Measurements from ENCODE around the gene KRTAP29-1.

KRTAP29-1 gene

GRCh38 chr17:41338961-41339485 is 36.4 kb upstream of the KRTAP29-1 start:
- 0 out of 2 replicates have a peak, but pooled peaks cover 3% of the 10 kb centered on the region for H3K9me3 ChIP-seq (ENCODE audit: control insufficient read depth, insufficient read depth, low read length)
- no peak for TF ChIP-seq CTCF (IDR thresholded peaks at IDR 0.05; ENCODE audit: low read depth, low read length, poor library complexity, severe bottlenecking)
- no peak for TF ChIP-seq EZH2phosphoT487 (IDR thresholded peaks at IDR 0.05; ENCODE audit: borderline replicate concordance, low read length)

GRCh38 chr17:41335747-41336146 is 33.1 kb upstream of the KRTAP29-1 start:
- Histone ChIP-seq H4K20me1 (ENCODE audit: control insufficient read depth, insufficient read depth, low read depth, low read length) (no peaks in the 10 kb centered on the region), H3K27me3 (ENCODE audit: control insufficient read depth, low read length) (no peaks in the 10 kb centered on the region), H3F3A (ENCODE audit: control insufficient read depth, insufficient read depth) (no peaks in the 10 kb centered on the region), H3K9me3 (ENCODE audit: control insufficient read depth, insufficient read depth, low read length) (no peaks in the 10 kb centered on the region), H3K9me2 (replicated peaks; ENCODE audit: control insufficient read depth, low read length) (no peaks in the 10 kb centered on the region), H3K4me3 (ENCODE audit: low read length) (no peak overlapping the region), H3K4me1 (ENCODE audit: control insufficient read depth, low read length) (peaks cover 20% of the 10 kb centered on the region), H3K27ac (ENCODE audit: low read depth, low read length) (no peak overlapping the region), H3K4me2 (ENCODE audit: low read length) (no peak overlapping the region), H3K79me2 (ENCODE audit: control insufficient read depth, low read length) (no peaks in the 10 kb centered on the region), H3K36me3 (ENCODE audit: control insufficient read depth, low read length) (no peaks in the 10 kb centered on the region)
- TF ChIP-seq CTCF (IDR thresholded peaks at IDR 0.05; ENCODE audit: low read depth, low read length, poor library complexity, severe bottlenecking): no peak
- no peak for TF ChIP-seq EZH2phosphoT487 (IDR thresholded peaks at IDR 0.05; ENCODE audit: borderline replicate concordance, low read length)

More at GRCh38 chr17:41338961-41339485, 36.4 kb upstream of the KRTAP29-1 start:
- Histone ChIP-seq H3F3A (ENCODE audit: control insufficient read depth, insufficient read depth) (no peaks in the 10 kb centered on the region), H3K27me3 (ENCODE audit: control insufficient read depth, low read length) (no peaks in the 10 kb centered on the region), H3K79me2 (ENCODE audit: control insufficient read depth, low read length) (no peaks in the 10 kb centered on the region), H3K36me3 (ENCODE audit: control insufficient read depth, low read length) (no peaks in the 10 kb centered on the region), H3K4me3 (ENCODE audit: low read length) (no peak overlapping the region), H4K20me1 (ENCODE audit: control insufficient read depth, insufficient read depth, low read depth, low read length) (no peaks in the 10 kb centered on the region), H3K27ac (ENCODE audit: low read depth, low read length) (no peak overlapping the region), H3K9me2 (replicated peaks; ENCODE audit: control insufficient read depth, low read length) (no peaks in the 10 kb centered on the region), H3K4me2 (ENCODE audit: low read length) (no peak overlapping the region), H3K4me1 (ENCODE audit: control insufficient read depth, low read length) (peaks cover 21% of the 10 kb centered on the region)

GRCh38 chr17:41334385-41335305 is 32.0 kb upstream of the KRTAP29-1 start:
- no peaks in the 10 kb centered on the region for H4K20me1 ChIP-seq (ENCODE audit: control insufficient read depth, insufficient read depth, low read depth, low read length)
- TF ChIP-seq CTCF (IDR thresholded peaks at IDR 0.05; ENCODE audit: low read depth, low read length, poor library complexity, severe bottlenecking): no peak
- TF ChIP-seq EZH2phosphoT487 (IDR thresholded peaks at IDR 0.05; ENCODE audit: borderline replicate concordance, low read length): no peak
- H3K4me2 ChIP-seq (ENCODE audit: low read length): no peak overlapping the region

More at GRCh38 chr17:41334385-41335305, 32.0 kb upstream of the KRTAP29-1 start:
- no peaks in the 10 kb centered on the region for H3K36me3 ChIP-seq (ENCODE audit: control insufficient read depth, low read length)
- H3K9me2 ChIP-seq (replicated peaks; ENCODE audit: control insufficient read depth, low read length): no peaks in the 10 kb centered on the region
- H3K27me3 ChIP-seq (ENCODE audit: control insufficient read depth, low read length): no peaks in the 10 kb centered on the region
- no peaks in the 10 kb centered on the region for H3K9me3 ChIP-seq (ENCODE audit: control insufficient read depth, insufficient read depth, low read length)
- H3K79me2 ChIP-seq (ENCODE audit: control insufficient read depth, low read length): no peaks in the 10 kb centered on the region
- peaks cover 9% of the 10 kb centered on the region for H3K4me1 ChIP-seq (ENCODE audit: control insufficient read depth, low read length)
- H3K4me3 ChIP-seq (ENCODE audit: low read length): no peak overlapping the region
- H3K27ac ChIP-seq (ENCODE audit: low read depth, low read length): no peak overlapping the region
- H3F3A ChIP-seq (ENCODE audit: control insufficient read depth, insufficient read depth): no peaks in the 10 kb centered on the region

All from DOHH2 (cell line).